Aorta (tissue), 5 donors: ENCODE results near the gene CDH23. TPM values are rescaled to one million over a fixed set of nuclear protein-coding genes. Genes with fewer than 3 reads are reported as not detected.

ENCODE experiments used
- ATAC-seq: fragments of 200-7000 bp; cut with Tn5 transposase; one replicate; pipeline ENCODE4 v1.9.1; 2022; ENCODE audit warnings: moderate library complexity; ENCODE audit not compliant: low FRiP score
- DNase-seq, 2 donors: peaks; one replicate each; pipeline ENCODE4 v3.0.0-alpha.2; 2020
- H3K27ac ChIP-seq, 2 donors: one replicate each; pipeline ENCODE4 v1.5.1; 2013; ENCODE audit warnings: low read length in 2 of 2, mild to moderate bottlenecking in 2 of 2, moderate library complexity in 2 of 2, control low read depth in 1 of 2, inconsistent platforms in 1 of 2, low read depth in 1 of 2
- H3K27me3 ChIP-seq, 2 donors: one replicate each; pipeline ENCODE4 v1.6.1; 2013; ENCODE audit warnings: control low read depth in 1 of 2, low read length in 1 of 2, mild to moderate bottlenecking in 1 of 2, moderate library complexity in 1 of 2; ENCODE audit not compliant: insufficient read depth in 2 of 2, control insufficient read depth in 1 of 2
- H3K36me3 ChIP-seq, 2 donors: one replicate each; pipeline ENCODE4 v1.6.1; 2013; ENCODE audit warnings: control low read depth in 1 of 2, low read length in 1 of 2, mild to moderate bottlenecking in 1 of 2; ENCODE audit not compliant: insufficient read depth in 2 of 2, control insufficient read depth in 1 of 2
- H3K4me1 ChIP-seq, 2 donors: one replicate each; pipeline ENCODE4 v1.6.1; 2013; ENCODE audit warnings: low read length in 2 of 2, control low read depth in 1 of 2, mild to moderate bottlenecking in 1 of 2, moderate library complexity in 1 of 2; ENCODE audit not compliant: insufficient read depth in 2 of 2, control insufficient read depth in 1 of 2
- H3K4me3 ChIP-seq, 2 donors: one replicate each; pipeline ENCODE4 v1.5.1; 2013; ENCODE audit warnings: low read length in 2 of 2, control low read depth in 1 of 2, mild to moderate bottlenecking in 1 of 2
- H3K9me3 ChIP-seq: one replicate; pipeline ENCODE4 v1.6.1; 2013; ENCODE audit warnings: mild to moderate bottlenecking, low read length; ENCODE audit not compliant: control insufficient read depth
- WGBS, 2 donors: extraction: QIAGEN DNeasy Blood & Tissue Kit; methylation state at CpG; one replicate each; pipeline ENCODE4 v1.1.7; 2013; 5-methylcytosine and 5-hydroxymethylcytosine counted together
- intact Hi-C, 2 donors: fragments of 100-400 bp; cut with DNase I; formaldehyde crosslinking; loops; one replicate each; pipeline versions ENCODE4 v1.14.2 to v1.15.0; 2022
- polyA plus RNA-seq, 2 donors: library from polyadenylated mRNA; stranded (reverse); fragments of 200-250 nt; gene quantifications; one replicate each; pipeline ENCODE4 v1.2.3, GENCODE V29; 2013
- total RNA-seq, 2 donors: library from RNA; stranded (reverse); fragmentation: NEBNext Ultra II Directional; extraction: Animal tissue kit (Norgen Biotek cat#: 25700); gene quantifications; one replicate each; pipeline ENCODE4 v1.2.1, GENCODE V29; 2021
- donor health status: healthy with polysubstance abuse.
- donor health status: Bipolar disorder and iron deficiency.
- donor health status: DM: no; HTN: no; CAD: no.
- donor health status: DM: no; HTN: no; CAD: no.
- donor health status: DM: yes; HTN: yes; CAD: no.

The CDH23 gene
- total and polyA plus RNA-seq, 4 donors: 0.50 to 16.6 (median 7.3) TPM

DNA sequence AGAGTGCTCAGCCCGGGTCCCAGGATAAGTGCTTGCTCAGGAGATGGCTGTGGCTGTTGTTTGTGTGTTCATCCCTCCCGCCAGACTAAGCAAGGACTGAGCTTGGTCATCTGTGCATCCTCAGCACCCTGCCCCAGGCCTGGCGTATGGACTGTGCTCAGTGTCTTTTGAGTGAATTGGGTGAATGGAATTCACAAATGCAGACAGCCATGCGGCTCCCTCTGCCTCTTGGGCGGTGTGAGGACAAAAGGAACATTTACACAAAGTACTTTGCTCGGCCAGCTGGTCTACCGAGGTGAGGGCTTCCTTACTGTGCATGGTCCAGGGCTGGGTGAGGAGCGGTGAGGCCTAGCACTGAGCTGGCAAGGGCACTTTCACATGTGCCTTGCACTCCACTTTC lies 120.2 kb downstream of the CDH23 start:
- Histone ChIP-seq H3K27ac (no peak overlapping the region), H3K36me3 (no peaks in the 10 kb centered on the region), H3K9me3 (no peaks in the 10 kb centered on the region), H3K4me1 (no peaks in the 10 kb centered on the region), H3K27me3 (no peaks in the 10 kb centered on the region), H3K4me3 (no peak overlapping the region)
- WGBS, 2 donors: 64 to 67% methylated on average over 8 of the region's 8 CpGs
- intact Hi-C loops: no loop called here
- no peak for ATAC-seq
- DNase-seq: no peak

DNA sequence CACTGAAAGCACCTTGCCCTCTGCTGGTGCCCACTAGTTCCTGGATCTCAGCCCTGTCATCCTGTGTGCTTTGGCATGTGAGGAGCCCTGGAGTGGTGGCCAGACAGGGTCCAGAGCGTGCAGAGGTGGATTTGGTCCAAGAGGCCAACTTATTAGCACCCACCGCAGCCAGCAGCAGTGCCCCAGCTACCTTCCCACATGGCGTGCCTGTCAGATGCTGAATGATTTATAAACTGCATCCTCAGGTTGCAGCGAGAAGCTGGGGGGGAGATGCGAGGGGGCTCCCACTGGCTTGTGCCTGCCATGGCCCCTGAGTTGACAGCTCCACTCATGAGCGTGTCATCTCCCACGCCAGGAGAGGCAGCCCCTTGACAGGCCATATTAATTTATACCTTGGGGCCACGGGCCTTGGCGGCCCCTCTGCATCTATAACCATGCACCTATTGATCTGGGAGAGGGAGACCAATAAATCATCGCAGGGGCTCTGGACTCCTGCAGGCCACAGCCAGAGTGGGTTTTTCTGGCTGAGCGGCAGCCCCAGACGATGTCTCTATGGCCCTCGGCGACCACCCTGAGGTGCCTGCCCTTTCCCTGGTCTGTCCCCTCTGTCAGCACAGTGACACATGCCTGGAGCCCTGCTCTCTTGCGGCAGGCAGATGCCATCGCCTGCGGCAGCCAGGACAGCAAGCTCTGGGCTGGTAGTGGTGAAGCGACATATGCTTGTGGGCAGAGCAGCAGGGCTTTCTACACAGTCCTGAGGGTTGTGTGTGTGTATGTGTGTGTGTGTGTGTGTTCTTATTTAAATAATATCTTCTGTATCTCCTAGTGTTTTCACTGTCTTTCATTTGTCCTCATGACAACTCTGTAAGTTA lies 120.8 kb downstream of the CDH23 start:
- WGBS, 2 donors: 71 to 73% methylated on average over 18 of the region's 18 CpGs
- no peaks in the 10 kb centered on the region for H3K27me3 ChIP-seq
- intact Hi-C loops: no loop called here
- no peak overlapping the region for H3K4me3 ChIP-seq
- H3K27ac ChIP-seq: no peak overlapping the region
- no peaks in the 10 kb centered on the region for H3K9me3 ChIP-seq
- ATAC-seq (no peak), DNase-seq (no peak)
- no peaks in the 10 kb centered on the region for H3K4me1 ChIP-seq
- no peaks in the 10 kb centered on the region for H3K36me3 ChIP-seq

DNA sequence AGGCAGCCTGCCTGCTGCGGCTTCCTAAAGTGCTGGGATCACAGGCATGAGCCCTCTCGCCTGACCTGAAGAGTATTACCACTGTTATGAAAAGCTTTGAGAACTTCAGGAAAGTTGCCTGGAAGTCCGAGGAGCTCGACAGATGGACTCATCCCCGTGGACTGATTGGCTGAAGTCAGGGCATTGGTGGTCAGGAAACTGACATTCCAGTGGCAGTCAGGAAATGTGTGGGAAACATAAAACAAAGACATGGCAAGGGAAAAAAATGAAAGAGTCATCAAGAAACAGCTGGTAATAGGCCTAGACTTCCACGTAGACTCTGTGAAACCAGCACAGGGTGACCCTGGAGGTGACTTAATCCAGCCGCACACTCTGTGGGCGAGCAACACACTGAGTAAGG lies 123.3 kb downstream of the CDH23 start:
- no peak overlapping the region for H3K4me3 ChIP-seq
- intact Hi-C loops: no loop called here
- DNase-seq (no peak), ATAC-seq (no peak)
- H3K4me1 ChIP-seq: no peaks in the 10 kb centered on the region
- no peaks in the 10 kb centered on the region for H3K27me3 ChIP-seq
- H3K36me3 ChIP-seq: no peaks in the 10 kb centered on the region
- no peaks in the 10 kb centered on the region for H3K9me3 ChIP-seq
- WGBS, 2 donors: 93 to 95% methylated on average over 8 of the region's 8 CpGs
- no peak overlapping the region for H3K27ac ChIP-seq

DNA sequence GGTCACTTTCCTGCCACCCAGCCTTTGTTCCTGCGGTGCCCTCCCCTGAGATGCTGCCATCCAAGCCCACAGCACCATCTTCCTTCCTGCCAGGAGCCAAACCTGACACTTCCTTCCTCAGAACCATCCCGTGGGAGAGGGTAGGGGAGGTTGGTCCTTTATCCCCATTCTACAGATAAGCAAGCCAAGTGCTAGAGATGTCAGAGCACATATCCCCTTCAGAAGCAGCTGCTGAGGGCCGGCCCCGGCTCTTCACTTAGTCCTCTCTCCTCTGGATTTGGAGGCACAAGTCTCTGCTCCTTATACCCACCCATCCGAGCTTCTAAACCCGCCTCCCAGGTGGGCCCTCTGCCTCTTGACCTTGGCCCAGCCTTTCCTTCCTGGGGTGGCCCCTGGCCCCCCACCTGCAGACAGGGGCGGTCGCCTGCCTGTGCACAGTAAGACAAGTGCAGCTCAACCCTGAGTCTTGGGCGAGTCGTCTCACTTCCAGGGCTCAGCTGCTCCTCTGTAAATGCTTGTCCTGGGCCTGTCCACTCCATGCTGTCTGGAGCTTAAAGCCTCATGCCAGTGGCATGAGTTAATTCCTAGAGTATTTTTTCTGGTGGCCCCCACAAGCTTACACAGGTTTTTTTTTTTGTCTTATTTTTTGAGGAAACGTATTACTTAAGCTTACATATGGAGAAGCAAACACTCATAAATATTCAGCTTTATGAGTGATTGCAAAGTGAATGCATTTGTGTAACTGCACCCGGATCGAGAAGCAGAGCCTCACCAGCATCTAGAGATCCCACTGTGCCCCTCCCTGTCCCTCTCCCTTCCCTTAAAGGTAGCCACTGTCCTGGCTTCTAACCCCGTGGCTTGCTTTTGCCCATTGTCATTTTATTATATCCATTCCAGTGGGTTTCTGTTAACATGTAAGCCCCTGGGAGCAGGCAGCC lies 125.1 kb downstream of the CDH23 start:
- H3K4me1 ChIP-seq: no peaks in the 10 kb centered on the region
- no peaks in the 10 kb centered on the region for H3K9me3 ChIP-seq
- no peak overlapping the region for H3K27ac ChIP-seq
- no peaks in the 10 kb centered on the region for H3K36me3 ChIP-seq
- ATAC-seq (no peak), DNase-seq (no peak)
- WGBS, 2 donors: 85% methylated on average over 14 of the region's 14 CpGs
- H3K27me3 ChIP-seq: no peaks in the 10 kb centered on the region
- intact Hi-C loops: no loop called here
- no peak overlapping the region for H3K4me3 ChIP-seq

DNA sequence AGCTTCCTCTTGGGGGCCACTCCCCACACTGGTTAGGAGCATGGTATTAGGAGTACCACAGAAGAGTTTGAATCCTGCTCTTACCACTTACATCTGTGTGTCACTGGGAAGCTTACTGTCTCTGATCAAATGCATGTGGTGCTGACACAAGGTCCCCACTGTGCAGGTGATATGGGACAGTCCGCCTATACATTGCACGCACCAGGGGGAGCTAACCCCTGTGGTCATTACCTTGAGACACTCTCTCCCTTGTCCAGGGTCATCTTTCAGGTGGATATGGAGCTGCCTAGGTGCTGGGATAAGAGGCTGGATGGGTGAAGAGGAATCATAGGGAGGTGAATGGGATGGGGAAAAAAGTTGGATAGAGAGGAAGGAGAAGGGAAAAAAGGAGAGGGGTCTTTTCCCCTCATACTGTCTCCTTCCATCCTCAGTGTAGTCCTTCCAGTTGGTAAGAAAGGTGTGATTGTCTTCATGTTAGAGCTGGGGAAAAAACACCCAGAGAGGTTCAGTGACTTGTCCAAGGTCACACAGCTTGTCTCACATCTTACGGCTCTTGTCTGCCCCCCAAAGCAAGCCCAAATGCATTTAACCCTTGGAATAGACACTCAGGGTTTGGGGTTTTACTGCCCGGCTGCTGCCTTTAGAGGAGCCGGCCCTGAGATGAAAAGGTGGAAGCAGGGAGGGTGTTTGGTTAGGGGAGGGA lies 125.9 kb downstream of the CDH23 start:
- Histone ChIP-seq H3K27me3 (no peaks in the 10 kb centered on the region), H3K36me3 (no peaks in the 10 kb centered on the region), H3K9me3 (no peaks in the 10 kb centered on the region), H3K4me1 (no peaks in the 10 kb centered on the region), H3K4me3 (no peak overlapping the region), H3K27ac (no peak overlapping the region)
- DNase-seq: no peak
- no peak for ATAC-seq
- 76 to 79% methylated on average over 5 of the region's 5 CpGs for WGBS, 2 donors
- intact Hi-C loops: no loop called here

DNA sequence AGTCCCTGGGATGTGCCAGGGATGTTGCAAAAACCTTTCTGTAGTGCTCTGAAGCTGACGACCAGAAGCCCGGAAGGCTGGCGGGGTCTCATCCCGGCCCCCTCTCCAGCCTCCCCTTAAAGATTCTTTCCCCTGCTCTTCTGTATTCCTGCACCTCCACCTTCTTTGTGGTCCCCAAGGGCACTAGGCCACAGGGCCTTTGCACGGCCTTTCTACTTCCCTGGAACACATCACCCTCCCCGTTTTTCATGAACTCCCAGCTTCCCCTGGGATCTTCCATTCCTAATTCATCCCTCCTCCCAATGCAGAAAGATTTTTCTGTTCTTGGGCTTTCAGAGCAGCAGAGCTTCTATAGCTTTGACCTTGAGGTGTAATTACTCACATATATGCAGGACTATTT lies 127.0 kb downstream of the CDH23 start:
- ATAC-seq (no peak), DNase-seq (no peak)
- H3K36me3 ChIP-seq: no peaks in the 10 kb centered on the region
- H3K4me3 ChIP-seq: no peak overlapping the region
- H3K4me1 ChIP-seq: no peaks in the 10 kb centered on the region
- H3K9me3 ChIP-seq: no peaks in the 10 kb centered on the region
- intact Hi-C loops: no loop called here
- H3K27me3 ChIP-seq: no peaks in the 10 kb centered on the region
- H3K27ac ChIP-seq: no peak overlapping the region
- WGBS, 2 donors: 84 to 89% methylated on average over 6 of the region's 6 CpGs

DNA sequence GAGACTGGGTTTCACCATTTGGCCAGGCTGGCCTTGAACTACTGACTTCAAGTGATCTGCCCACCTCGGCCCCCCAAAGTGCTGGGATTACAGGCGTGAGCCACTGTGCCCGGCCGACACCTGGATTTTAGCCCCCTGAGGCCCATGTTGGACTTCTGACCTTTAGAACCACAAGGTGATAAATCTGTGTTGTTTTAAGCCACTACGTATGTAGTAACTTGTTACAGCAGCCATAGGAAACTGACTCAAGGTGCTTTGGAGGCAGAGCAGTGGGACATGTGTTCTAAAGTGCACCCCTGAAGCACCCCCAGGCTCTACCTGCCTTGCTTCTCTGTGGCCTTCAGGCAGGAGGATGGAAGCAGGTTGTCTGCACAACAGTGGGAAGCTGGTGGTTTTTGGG lies 128.4 kb downstream of the CDH23 start:
- no peak overlapping the region for H3K4me3 ChIP-seq
- H3K27ac ChIP-seq: no peak overlapping the region
- no peaks in the 10 kb centered on the region for H3K4me1 ChIP-seq
- WGBS, 2 donors: 87 to 95% methylated on average over 5 of the region's 5 CpGs
- no peaks in the 10 kb centered on the region for H3K27me3 ChIP-seq
- DNase-seq (no peak), ATAC-seq (no peak)
- intact Hi-C loops: no loop called here
- H3K9me3 ChIP-seq: no peaks in the 10 kb centered on the region
- no peaks in the 10 kb centered on the region for H3K36me3 ChIP-seq

DNA sequence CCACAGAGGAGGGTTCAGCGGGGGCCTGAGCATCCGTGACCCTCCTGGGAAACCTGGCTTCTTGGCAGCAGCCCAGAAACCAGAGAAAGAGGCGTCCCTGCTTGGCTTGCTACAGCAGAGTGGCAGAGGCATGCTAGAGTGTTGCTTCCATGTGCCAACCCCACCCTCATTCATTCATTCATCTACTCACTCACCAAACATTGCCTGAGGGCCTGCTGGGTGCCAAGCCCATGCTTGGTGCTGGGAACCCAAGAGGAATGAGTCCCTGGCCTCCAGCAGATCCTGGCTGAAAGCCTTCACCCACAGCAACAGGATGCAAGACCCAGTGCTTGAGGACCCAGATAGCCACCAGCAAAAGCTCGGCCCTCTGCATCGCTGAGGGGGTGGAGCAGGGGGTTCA lies 129.0 kb downstream of the CDH23 start:
- WGBS, 2 donors: 75 to 76% methylated on average over 5 of the region's 5 CpGs
- no peak for ATAC-seq
- Histone ChIP-seq H3K4me1 (no peaks in the 10 kb centered on the region), H3K4me3 (no peak overlapping the region), H3K27me3 (no peaks in the 10 kb centered on the region), H3K36me3 (no peaks in the 10 kb centered on the region), H3K9me3 (no peaks in the 10 kb centered on the region), H3K27ac (no peak overlapping the region)
- DNase-seq: no peak
- intact Hi-C loops: no loop called here
